ENCODE measurements around the gene ANK2.
"Not testable (repeated sequence)": the region's sequence is repeated elsewhere in the genome, so short reads cannot be mapped to it uniquely, and the experiment has no call there.

The ANK2 gene

GRCh38 chr4:113052379-113052951 lies 3.0 kb downstream of the ANK2 start:
- no peak for DNase-seq (ENCODE audit: low read depth)

- no peak for DNase-seq (ENCODE audit: low read depth)
Measured at GRCh38 chr4:113053883-113054282, 4.4 kb downstream of the ANK2 start.

GRCh38 chr4:113056318-113056717 lies 6.9 kb downstream of the ANK2 start:
- DNase-seq (ENCODE audit: low read depth), result no peak

- no peak for DNase-seq (ENCODE audit: low read depth)
Measured at GRCh38 chr4:113057891-113058290, 8.4 kb downstream of the ANK2 start.

GRCh38 chr4:113059449-113060182 lies 10.2 kb downstream of the ANK2 start:
- no peak for DNase-seq (ENCODE audit: low read depth)

GRCh38 chr4:113060853-113061252 lies 11.4 kb downstream of the ANK2 start:
- no peak for DNase-seq (ENCODE audit: low read depth)

- DNase-seq (ENCODE audit: low read depth), result no peak
Measured at GRCh38 chr4:113064244-113064643, 14.8 kb downstream of the ANK2 start.

GRCh38 chr4:113065629-113066028 lies 16.2 kb downstream of the ANK2 start:
- no peak for DNase-seq (ENCODE audit: low read depth)

- DNase-seq (ENCODE audit: low read depth), result not testable (repeated sequence)
Measured at GRCh38 chr4:113068771-113069170, 19.3 kb downstream of the ANK2 start.

- DNase-seq (ENCODE audit: low read depth), result no peak
Measured at GRCh38 chr4:113069212-113069892, 19.9 kb downstream of the ANK2 start.

GRCh38 chr4:113070755-113071154 lies 21.3 kb downstream of the ANK2 start:
- no peak for DNase-seq (ENCODE audit: low read depth)

- DNase-seq (ENCODE audit: low read depth), result no peak
Measured at GRCh38 chr4:113071274-113071673, 21.8 kb downstream of the ANK2 start.

GRCh38 chr4:113071805-113072204 lies 22.4 kb downstream of the ANK2 start:
- no peak for DNase-seq (ENCODE audit: low read depth)

GRCh38 chr4:113073451-113074005 lies 24.1 kb downstream of the ANK2 start:
- DNase-seq (ENCODE audit: low read depth), result no peak

- DNase-seq (ENCODE audit: low read depth), result no peak
Measured at GRCh38 chr4:113077575-113077974, 28.1 kb downstream of the ANK2 start.

GRCh38 chr4:113078066-113078465 lies 28.6 kb downstream of the ANK2 start:
- DNase-seq (ENCODE audit: low read depth), result no peak

GRCh38 chr4:113080050-113080449 lies 30.6 kb downstream of the ANK2 start:
- no peak for DNase-seq (ENCODE audit: low read depth)

- no peak for DNase-seq (ENCODE audit: low read depth)
Measured at GRCh38 chr4:113080624-113081023, 31.2 kb downstream of the ANK2 start.

- DNase-seq (ENCODE audit: low read depth), result no peak
Measured at GRCh38 chr4:113083346-113083745, 33.9 kb downstream of the ANK2 start.

- no peak for DNase-seq (ENCODE audit: low read depth)
Measured at GRCh38 chr4:113086172-113086695, 36.8 kb downstream of the ANK2 start.

GRCh38 chr4:113088050-113088449 lies 38.6 kb downstream of the ANK2 start:
- DNase-seq (ENCODE audit: low read depth), result no peak

- DNase-seq (ENCODE audit: low read depth), result no peak
Measured at GRCh38 chr4:113090954-113091353, 41.5 kb downstream of the ANK2 start.

- no peak for DNase-seq (ENCODE audit: low read depth)
Measured at GRCh38 chr4:113094331-113094730, 44.9 kb downstream of the ANK2 start.
